ENCODE data around the gene ST14.
A peak's percentile ranks its signal among the peaks of the same experiment; 100 is the strongest.

The ST14 gene

DNA sequence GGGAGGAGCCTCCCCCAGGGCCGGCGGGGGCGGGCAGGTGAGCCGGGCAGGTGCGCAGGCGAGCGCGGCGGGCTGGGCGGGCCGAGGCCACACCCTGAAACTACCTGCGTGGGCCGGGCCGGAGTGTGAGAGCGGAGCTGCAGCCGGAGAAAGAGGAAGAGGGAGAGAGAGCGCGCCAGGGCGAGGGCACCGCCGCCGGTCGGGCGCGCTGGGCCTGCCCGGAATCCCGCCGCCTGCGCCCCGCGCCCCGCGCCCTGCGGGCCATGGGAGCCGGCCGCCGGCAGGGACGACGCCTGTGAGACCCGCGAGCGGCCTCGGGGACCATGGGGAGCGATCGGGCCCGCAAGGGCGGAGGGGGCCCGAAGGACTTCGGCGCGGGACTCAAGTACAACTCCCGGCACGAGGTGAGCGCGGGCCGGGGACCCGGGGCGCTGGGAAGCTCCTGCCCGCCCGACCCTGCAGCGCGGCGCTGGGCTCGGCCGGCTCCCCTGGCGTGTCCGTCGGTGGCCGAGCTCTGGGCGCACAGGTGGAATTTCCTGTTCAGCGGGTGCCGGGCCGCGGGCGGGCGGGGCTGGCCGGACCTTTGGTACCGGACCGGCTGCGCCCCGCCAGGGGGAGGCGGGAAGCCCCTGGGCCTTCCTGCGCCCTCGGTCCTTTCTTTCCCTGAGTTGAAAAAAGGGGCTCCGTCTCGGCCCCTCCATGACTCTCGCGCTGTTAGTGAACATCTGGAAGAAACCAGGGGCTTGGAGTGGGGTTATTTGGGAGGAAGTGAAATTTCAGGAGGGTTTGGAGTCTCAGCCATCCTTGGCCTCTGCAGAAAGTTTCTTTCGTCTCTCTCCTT lies at the start of gene ST14:
TSS of gene ST14 (plus strand) at position 126 of the 841 bp plus-strand sequence. CDS start at position 324, 198 bp downstream.
- DNase-seq (ENCODE audit: low spot score) = peak; percentile 78

DNA sequence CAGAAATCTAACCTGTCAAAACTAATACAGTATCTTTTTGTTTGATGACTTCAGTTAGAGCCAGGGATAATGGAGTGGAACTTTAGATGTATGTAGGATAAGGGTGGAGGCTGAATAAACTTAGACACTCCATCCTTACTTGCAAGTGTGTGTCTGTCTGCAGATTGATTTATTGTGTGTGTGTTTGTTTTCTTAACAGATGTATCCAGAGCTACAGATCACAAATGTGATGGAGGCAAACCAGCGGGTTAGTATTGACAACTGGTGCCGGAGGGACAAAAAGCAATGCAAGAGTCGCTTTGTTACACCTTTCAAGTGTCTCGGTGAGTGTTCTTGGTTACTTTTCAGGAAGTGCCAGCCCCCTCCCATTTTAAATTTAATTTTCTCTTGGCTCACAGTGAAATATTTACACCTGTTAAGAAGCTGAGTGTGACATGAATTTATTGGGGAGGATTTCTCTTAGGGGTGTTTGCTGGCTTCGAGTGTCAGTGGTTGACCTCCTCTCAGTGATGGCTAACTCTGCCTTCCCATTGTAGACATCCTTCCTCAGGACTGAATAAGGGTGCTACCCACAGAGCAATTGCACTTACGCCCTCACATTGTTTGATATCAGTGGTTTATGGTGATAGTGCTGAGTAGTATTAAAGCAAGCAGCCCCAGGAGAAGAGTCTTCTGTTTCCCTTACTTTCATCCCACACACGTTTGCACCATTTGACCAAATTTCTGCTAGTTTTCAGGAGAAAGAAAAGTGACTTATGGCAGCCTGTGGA lies 49.1 kb upstream of the ST14 start:
- no peak for DNase-seq (ENCODE audit: low spot score)

DNA sequence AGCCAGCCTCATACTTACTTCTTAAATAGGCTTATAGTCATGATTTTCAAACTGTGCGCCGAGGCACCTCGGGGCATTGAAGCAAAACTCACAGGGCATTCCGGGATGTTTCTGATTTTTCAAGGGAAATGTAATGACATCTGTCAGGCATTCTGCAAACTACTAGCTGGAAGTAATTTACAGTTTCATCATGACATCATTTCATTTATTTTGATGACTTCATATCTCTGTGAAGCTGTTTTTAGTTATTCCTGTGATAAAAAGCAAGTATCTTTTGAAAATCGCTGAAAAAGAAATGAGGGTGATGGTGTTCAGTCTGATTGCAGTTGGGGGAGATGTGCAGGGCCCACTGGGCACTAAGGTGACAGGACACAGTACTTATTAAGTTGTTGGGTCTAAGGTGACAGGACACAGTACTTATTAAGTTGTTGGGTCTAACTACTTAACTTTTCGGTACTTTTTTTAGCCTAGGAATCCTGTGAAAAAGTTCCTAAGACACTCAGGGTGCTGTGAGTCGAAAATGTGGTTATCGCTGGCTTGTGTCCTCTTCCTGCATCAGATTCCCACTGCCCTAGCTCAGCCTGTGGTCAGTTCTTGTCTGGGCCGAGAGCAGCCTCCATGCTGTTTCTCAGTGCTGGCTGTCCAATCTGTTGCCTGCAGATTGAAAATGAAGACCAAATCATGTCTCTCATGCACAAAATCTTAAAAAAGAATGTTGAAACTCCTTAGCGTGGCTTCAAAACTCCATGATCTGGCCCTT lies 47.3 kb upstream of the ST14 start:
- DNase-seq (ENCODE audit: low spot score) = no peak

DNA sequence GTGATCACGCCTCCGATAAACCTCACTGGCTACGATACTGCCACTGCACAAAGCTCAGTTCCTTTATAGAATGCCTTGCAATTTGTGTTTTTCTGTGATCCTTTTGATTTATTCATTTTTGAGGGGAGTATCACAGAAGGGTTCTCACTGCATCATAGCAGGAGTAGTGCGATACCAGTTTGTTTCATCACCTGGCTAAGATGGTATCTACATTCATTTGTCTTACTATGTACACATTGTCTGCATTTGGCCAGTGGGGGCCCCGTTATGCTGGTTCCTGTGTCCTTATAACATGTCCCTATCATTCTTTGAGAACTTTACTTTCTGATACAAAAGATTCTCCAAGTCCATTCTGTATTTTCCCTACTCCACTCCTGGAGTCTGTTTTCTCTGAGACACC lies 45.3 kb upstream of the ST14 start:
- no peak for DNase-seq (ENCODE audit: low spot score)

DNA sequence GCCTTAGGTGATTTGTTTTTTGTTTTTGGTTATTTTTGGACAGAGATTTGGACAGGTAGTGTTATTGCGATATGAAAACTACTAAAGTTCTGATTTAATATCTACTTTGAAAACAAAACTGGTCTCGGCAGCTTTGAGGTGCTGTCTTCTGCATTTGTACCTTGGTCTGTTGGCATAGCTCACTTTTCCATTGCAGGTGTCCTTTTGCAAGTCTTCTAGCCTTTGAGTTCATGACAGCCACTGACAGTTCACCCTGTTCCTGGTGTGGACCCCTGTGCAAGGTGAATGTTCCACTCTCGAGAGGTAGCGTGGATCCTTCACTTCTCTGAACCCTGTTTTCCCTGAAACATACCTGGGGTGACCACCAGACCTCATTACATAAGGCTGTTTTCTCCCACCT lies 44.9 kb upstream of the ST14 start:
- no peak for DNase-seq (ENCODE audit: low spot score)

DNA sequence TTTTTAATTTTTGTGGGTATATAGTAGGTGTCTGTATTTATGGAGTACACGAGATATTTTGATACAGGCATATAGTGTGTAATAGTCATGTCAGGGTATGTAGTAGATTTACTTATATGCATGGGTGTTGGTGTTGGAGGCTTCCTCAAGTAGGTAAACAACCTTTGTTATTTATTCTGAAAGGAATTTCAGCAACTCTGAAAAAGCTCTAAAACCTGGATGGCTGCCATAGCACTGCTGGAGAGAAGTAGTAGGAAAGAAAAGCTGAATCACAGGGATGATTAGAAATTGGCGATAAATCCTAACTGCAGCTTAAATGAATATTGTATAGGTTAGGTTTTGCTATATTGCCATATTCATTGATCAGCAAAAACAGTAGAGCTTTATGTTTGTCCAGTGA lies 44.4 kb upstream of the ST14 start:
- no peak for DNase-seq (ENCODE audit: low spot score)

DNA sequence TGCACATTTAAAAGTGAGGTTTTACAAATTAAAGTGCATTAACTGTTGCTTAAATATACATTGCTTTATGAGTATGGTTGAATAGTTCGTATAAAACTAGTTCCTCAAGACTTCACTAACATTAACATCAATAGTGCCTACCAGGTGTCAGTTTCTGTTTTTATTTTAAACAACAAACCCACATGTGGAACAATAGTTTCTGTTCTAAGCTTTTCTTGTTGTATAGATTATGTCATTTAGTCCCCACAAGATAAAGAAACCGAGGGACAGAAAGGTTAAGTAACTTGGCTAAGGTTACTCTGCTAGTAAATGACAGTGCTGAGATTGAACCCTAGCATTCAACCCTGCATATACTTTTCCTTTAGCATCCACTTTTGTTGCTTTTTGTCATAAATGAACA lies 41.4 kb upstream of the ST14 start:
- DNase-seq (ENCODE audit: low spot score) = no peak

DNA sequence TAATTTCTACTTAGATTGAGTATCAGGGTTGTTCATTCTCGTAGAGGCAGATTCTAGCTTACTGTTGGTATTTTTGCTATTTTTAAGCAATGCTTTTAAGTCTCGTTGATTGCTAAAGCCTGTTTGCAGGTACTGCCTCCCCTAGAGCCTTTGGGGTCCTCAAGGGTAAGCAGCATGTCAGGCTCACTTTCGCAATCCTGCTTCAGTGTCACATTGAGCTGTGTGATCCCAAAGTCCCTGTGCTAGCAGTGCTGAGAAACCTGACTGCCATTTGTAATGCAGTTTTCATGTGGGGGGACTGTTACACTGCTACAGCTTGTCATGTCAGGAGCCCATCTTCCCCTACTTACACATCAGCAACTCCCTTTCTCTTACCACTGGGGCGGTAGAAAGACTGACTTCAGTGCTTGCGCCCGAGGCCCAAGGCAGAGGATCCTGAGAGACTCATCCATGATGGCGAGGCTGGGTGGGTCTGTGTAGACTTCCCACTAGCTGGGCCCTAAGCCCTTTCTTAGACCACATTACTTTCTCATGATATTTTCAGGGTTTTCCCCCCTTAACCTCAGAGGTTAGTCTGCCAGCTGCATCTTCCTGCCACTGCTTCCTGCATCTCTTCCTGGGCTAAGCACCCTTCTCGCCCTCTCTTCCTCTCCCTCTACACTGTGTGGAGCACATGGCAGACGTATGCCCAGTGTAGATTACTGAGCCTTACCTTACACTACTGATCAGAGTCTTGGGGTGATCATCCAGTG lies 40.8 kb upstream of the ST14 start:
- DNase-seq (ENCODE audit: low spot score) = no peak

DNA sequence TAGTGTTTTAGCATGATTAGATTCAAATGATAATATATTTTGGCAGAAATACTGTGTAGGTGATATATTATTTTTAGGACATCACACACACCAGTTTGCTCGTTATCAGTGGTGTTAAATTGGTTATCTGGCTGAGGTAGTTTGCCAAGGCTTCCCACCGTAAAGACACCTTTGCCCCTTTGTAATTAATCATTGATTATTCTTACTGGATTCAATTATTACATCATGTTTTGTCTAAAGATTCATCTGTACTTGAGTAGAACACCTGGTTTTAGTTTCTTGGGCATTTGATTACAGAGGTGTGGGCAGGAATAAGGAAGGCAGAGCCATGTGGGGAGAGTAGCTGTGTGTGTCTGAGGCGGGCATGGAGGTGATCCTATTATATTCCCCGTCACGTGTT lies 39.5 kb upstream of the ST14 start:
- DNase-seq (ENCODE audit: low spot score) = no peak

DNA sequence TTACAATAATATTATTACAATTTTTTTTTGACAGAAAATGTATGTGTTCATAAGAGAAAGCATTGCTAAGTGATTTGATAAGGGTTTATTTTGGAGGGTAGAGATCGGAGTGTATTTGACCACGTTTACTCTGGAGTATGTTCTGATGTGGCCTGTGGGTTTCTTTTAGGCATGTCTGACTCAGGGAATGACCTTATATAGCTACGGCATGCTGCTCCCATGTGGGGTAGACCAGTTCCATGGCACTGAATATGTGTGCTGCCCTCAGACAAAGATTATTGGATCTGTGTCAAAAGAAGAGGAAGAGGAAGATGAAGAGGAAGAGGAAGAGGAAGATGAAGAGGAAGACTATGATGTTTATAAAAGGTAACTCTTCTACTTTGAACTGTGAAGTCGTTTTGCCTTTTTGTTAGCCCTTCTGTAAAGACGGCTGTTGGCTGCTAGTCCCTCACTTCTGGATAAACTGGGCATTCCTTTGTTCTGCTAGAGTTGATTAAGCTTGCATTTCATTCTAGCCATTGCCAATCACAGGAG lies 38.1 kb upstream of the ST14 start:
- no peak for DNase-seq (ENCODE audit: low spot score)

DNA sequence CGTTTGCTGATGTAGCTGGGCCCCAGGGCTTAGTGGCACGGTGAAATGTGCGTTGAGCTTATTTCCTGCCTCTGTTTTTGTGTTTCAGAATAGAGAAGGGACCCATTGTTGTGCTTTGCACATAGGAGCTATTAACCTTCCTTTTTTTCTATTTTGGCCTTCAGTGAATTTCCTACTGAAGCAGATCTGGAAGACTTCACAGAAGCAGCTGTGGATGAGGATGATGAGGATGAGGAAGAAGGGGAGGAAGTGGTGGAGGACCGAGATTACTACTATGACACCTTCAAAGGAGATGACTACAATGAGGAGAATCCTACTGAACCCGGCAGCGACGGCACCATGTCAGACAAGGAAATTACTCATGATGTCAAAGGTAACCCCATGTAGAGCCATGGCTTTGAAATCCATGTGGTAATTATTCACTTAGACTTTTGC lies 37.4 kb upstream of the ST14 start:
- no peak for DNase-seq (ENCODE audit: low spot score)

DNA sequence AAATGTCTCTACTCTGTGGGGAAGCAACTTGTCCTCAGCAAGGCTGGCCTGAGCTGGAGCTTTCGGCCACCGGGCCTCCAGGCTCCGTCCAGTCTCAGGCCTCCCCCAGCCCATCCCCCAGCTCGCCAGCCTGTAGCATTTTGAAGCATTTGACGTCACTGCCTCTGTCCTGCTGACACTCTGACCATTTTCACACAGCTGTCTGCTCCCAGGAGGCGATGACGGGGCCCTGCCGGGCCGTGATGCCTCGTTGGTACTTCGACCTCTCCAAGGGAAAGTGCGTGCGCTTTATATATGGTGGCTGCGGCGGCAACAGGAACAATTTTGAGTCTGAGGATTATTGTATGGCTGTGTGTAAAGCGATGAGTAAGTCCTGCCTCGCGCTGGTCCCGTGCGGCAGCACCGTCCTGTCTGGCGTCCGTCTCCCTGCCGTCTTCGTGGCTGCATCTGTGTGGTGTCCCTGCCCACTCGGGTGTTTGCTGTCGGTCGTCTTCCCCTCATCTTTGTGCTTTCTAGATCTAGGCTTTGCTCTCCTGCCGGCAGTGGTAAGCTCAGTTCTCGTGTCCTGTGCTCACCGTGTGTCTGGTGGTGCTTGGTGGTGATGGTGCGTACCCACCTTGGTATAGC lies 36.1 kb upstream of the ST14 start:
- DNase-seq (ENCODE audit: low spot score) = no peak

DNA sequence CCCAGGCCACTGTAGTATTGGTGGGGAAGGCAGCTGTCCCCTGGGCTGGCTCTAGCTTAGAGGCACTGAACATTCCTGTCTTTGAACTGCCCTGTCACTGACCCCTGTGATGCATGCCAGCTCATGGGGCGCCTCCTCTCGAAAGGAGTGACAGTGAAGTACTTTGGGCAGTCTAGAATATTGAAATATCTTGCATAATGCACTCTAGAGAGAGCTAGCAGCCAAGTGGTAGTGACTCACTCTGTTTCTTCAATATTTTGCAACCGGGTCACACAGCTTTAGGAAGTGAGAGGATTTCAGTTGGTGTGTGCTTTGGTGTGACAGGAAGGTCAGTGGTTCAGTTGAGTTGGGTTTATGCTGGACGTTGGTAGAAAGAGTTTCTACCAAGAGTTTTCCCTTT lies 35.5 kb upstream of the ST14 start:
- no peak for DNase-seq (ENCODE audit: low spot score)

DNA sequence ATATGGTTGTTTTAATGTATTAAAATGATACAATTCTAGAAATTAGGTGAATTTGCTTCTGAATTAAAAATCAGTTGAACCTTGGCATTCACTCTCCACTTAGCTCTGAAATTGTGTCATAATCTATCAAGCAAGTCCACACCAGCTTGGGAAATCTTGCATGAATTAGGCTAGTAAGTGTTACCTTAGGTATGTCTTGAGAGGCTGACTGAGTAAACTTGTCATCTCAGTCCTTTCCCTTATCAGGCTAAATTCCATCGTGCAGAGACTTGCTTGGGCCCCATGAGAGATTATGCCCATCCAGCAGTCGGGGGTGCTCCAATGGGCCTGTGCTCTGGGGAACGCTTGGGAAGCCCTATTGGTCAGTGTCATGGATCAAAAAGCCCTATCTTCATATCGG lies 33.9 kb upstream of the ST14 start:
- no peak for DNase-seq (ENCODE audit: low spot score)

DNA sequence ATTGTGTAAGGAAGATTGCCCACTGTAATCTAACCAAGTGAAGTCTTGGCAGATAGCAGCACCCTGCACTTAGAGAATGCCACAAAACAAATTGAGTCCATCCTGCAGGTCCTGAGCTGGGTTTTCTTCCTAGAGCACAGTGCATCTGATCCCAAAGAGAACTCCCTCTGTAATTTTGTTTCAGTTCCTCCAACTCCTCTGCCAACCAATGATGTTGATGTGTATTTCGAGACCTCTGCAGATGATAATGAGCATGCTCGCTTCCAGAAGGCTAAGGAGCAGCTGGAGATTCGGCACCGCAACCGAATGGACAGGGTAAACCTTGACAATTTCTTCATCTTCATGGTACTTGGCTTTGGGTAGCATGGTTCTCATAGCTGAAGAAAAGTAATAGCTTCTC lies 33.1 kb upstream of the ST14 start:
- DNase-seq (ENCODE audit: low spot score) = no peak

DNA sequence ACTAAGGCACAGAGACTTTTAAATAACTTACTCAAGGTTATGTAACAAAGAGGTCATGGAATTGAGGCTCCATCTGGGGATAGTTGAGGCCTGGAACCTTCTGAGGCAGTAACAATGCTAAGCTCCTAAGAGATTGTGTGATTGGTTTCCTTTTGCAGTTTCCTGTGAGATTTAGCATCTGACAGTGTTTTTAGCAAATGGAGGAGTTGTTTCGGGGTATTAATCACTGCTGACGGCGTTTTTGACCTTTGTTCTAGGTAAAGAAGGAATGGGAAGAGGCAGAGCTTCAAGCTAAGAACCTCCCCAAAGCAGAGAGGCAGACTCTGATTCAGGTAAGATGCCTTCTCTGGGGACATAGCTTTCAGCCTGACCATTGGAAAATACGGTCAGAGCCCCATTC lies 32.1 kb upstream of the ST14 start:
- DNase-seq (ENCODE audit: low spot score) = no peak

DNA sequence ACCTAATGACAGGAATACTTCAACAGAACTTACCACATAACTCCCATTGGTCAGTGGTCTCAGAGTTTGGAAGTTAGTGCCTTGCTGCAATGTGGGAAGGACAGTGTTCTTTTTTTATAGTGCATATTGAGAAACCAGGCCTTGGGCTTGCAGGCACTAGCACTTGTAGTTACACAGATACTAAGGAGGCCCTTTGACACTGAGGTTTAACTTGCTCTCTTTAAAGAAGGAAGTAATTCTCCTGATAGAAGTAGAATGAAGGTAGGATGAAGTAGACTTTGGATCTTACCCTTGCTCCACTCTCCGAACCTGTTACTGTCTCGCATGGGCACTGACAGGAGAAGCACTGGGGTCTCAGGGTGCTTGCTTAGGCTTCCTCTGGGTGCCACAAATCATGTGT lies 31.0 kb upstream of the ST14 start:
- DNase-seq (ENCODE audit: low spot score) = no peak

DNA sequence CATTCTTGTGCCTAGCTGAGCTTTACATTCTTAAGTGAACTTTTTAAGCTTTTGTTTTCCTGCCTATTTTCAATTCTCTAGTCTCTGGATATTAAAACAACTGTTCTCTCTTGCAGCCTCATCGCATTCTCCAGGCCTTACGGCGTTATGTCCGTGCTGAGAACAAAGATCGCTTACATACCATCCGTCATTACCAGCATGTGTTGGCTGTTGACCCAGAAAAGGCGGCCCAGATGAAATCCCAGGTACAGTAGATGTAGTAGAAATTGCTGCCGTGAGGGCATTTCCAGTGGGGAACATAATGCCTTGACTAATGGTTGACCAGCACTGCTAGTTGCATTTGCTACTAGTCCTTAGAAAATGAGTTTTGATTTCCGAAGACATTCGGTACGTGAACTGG lies 29.7 kb upstream of the ST14 start:
- no peak for DNase-seq (ENCODE audit: low spot score)

DNA sequence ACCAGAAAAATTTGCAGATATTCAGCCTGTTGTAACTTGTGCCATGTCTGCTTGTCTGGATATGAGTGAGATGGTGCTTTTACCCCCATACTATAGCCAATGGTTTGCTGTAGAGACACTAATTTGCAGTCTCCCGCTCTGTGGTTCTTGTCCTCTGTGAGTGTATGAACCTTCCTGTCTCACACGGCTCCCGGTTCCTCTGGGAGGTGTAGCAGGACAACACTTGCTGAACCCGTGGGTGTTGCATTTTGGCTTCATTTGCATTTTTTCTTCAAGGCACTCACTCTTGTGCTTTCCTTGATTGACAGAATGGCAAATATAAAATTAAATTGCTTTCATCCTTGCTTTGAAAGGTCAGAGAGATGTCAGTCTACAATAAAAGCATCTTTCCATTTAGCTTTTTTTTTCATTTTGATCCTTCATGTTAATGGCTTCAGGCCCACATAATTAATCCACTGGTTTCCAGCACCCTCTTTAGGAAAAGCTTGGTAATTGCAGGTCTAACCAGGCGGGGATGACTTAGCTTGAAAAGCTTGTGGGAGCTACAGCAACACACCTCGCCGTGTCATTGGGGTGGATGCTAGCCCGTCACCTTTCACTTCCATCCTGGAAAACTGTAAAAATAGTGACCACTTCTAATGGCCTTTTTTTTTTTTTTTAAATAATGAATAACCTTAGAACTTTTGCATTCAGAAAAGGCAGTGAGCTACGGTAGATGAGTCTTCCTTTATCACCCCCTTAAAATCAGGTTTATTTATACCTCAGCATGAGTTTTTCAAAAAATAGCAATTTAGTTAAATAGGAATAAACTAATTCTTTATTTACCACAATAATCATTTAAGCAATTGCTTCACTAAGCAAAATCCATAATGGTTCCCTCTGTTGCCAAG lies 27.4 kb upstream of the ST14 start:
- peak; percentile 82 for DNase-seq (ENCODE audit: low spot score)

DNA sequence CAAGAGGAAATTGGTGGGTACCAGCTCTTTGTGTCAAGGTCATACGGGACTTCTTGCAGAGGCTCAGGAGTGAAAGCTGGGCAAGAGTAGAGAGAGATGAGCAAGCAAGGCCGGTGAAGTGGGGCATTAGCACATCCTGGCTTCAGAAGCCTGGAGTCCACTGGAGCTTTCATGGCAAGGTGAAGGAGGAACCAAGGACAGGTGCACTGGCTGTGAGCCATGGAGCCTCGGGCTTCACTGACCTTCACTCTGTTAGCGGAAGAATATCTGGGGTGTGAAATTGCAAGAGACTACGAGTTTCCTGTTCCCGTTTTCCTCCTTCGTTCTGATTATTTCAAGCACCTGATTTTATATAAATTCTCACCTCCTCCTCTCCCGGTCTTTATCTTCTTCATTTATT lies 25.9 kb upstream of the ST14 start:
- DNase-seq (ENCODE audit: low spot score) = no peak
